HG03139 (cell line): ENCODE data around the gene PLXNC1.
A peak's percentile ranks its signal among the peaks of the same experiment; 100 is the strongest.

Experiments used
- ATAC-seq: cut with Tn5 transposase; IDR thresholded peaks from one replicate; pipeline ENCODE4 v1.9.1; 2021; ENCODE audit not compliant: unreplicated experiment

Gene PLXNC1

GRCh38 chr12:94133964-94134795 lies 14.2 kb upstream of the PLXNC1 start:
- ATAC-seq, result no peak

DNA sequence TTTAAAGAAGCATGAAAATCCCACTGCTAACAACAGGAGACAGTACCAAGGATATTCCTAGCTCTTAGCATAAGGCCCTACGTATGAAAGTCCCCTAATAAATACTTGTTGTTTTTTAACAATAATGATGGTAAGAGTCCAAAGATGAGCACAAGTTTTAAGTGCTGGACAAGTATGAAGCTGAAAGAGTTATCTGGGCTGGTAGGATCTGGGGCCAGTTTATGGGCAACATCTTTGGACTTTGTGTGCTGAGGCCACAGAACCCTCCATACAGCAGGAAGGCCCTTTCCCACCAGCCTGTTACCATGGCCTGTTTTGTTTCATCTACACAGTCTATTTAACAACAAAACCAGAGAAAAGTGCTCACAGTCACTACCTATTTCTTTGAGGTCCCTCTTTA lies 12.5 kb upstream of the PLXNC1 start:
- ATAC-seq, result no peak

GRCh38 chr12:94139816-94140215 lies 8.6 kb upstream of the PLXNC1 start:
- no peak for ATAC-seq

DNA sequence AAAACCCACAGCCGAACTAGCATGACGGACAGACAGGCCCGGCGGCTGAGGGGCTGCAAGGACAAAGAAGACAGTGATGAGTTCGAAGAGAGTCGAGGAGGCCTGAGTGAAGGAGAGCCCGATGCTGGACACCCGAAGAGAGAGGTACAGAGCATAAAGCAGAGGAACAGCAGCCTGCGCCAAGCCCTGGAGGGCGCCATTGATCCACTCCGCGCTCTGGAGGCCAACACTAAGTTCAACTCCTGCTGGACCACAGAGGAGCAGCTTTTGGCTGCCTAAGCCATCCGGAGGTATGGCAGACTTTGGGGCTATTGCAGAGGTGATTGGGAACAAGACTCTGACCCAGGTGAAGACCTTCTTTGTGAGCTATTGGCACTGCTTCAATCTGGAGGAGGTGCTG lies 7.8 kb upstream of the PLXNC1 start:
- no peak for ATAC-seq

DNA sequence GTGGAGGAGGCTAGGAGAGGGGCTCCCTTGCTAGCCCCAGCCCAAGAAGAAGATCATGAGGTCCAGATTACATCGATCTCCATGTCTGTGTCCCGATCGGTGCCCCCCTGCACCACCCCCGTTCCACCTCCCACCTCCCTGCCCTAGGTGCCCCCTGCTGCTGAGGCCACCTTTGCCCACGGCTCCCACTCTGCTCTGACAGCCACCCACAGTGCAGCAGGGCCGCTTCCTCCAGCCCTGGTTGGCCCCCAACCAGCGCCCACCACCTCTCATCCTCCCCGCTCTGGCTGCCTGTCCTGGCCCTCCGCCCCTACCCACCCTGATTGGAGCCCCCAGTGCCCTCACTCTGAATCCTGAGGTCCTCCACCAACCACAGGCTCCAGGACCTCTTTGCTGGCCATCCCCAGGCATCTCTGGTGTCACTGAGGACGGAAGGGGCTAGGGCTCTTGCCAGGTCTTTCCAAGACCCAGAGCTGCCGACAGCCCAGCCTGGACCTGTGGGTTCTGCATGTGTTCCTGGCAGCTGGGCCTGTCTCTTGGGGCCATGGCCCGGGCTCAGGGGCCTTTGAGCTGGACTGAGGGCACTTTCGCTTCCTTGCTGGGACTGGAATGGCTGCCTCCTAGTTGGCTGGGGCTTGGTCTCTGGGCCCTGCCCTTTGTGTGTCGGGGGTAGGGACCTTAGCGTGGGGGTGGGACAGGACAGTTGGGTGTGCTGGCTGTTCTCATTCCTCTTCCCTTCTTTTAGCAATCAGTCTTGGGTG lies 7.2 kb upstream of the PLXNC1 start:
- no peak for ATAC-seq

DNA sequence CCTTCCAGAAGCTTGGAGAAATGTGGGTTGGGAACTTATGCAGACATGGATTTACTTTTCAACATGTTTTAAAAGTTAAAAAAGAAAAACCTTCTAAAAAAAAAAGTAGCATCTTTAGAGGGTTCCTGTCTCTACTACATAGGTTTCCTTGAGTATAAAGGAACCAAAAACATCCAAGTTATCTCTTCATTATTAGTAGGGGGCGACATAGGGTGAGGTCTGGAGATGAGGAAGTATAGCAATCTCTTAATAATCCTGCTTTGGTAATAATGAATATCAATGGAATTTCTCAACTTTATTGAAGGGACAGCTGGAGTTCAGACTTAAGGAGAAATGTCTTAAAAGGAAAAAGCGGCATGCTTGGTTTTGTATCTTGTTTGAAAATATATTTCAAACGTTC lies 6.5 kb upstream of the PLXNC1 start:
- ATAC-seq, result no peak

GRCh38 chr12:94143438-94143837 lies 4.9 kb upstream of the PLXNC1 start:
- no peak for ATAC-seq

- no peak for ATAC-seq
Observed at GRCh38 chr12:94143951-94144350, 4.4 kb upstream of the PLXNC1 start.

DNA sequence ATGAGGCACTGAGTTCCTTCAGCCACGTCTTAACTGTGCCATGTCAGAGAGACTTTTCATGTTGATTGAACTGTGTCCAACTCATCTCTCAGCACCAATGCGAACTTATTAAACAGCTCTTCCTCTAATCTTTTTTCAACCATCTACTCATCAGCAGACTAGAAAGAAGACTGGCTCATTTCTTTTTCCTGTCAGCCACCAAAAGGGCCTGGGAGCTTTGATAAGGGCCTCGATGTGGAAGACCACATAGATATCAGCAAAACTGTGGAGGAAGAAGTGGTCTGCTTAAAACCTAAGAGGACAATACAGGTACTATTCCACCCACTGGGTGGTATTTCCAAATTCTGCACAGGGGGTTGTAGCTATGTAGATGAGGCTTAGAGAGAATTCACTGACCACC lies 3.6 kb upstream of the PLXNC1 start:
- ATAC-seq, result no peak

GRCh38 chr12:94145191-94145983 lies 3.0 kb upstream of the PLXNC1 start:
- no peak for ATAC-seq

DNA sequence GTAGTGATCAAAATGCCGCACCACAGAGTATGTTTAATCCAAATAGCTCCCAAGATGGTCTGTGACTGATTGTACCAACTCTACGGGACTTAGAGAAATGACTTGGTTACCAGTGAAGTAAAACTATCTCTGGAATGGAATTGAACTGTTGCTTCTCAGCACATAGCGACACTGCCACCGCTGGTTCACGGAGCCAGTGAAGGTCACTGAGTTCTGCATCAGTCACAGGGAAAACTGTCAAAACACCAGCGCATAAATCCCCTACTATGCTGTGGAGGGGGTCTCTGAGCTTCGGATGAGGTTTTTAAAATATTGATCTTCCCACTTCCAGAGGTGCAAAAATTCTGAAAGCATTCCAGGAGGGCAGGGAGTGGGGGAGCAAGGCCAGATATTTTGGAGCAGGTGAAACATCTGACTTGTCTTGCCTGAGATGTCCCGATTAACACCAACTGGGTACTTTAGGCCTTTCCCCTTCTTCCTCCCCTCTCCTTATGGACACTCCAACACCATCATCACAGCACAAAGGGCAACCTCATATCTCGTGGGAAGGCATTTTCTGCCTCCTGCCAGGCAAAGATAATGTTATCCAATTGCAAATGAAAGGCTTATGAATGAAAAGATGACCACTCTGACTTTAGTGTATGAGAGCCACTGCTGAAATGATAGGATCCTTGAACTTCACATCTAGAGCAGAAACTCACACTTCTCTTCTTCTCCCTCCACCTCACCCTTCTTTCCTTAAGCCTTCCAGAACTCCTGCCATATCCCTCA lies 2.0 kb upstream of the PLXNC1 start:
- ATAC-seq, result no peak

DNA sequence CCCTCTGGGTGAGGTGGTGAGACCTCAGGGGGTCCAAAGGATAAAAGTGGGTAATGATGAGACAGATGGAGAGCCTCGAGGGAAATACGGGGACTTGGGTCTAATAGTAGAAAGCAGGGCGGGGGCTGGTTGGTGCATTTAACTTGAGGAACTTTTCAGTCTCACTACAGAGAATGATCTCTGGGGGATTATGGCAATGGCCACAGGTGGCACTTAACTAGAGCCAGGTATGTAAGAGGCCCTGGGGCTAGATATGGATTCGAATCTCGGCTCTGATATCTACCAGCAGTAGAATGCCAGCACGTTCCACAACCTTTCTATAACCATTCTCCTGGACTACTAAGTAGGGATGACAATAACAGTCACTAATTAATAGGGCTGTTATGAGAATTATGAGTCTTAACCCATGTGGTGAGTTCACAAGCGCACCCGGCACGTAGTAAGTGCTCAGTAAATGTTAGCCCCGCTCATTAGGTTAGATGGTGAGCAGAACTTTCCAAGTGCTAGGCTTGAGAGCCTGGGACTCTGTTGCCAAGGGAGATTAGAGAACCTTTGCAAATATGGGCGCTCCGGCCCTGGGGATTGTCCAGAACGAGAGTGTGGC lies 888 bp upstream of the PLXNC1 start:
- no peak for ATAC-seq

DNA sequence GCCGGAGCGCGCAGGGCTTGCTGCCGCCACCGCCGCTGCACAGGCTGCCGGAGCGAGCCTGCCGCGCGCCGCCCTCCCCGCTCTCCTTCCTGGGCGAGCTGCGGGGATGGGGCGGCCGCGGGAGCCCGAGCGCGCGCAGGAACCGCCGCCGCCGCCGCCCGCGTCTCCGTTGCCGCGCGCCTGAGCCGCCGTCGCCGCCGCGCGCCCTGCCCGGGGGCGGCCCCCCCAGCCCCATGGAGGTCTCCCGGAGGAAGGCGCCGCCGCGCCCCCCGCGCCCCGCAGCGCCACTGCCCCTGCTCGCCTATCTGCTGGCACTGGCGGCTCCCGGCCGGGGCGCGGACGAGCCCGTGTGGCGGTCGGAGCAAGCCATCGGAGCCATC lies 352 bp downstream of the PLXNC1 start:
- peak; percentile 17 for ATAC-seq

DNA sequence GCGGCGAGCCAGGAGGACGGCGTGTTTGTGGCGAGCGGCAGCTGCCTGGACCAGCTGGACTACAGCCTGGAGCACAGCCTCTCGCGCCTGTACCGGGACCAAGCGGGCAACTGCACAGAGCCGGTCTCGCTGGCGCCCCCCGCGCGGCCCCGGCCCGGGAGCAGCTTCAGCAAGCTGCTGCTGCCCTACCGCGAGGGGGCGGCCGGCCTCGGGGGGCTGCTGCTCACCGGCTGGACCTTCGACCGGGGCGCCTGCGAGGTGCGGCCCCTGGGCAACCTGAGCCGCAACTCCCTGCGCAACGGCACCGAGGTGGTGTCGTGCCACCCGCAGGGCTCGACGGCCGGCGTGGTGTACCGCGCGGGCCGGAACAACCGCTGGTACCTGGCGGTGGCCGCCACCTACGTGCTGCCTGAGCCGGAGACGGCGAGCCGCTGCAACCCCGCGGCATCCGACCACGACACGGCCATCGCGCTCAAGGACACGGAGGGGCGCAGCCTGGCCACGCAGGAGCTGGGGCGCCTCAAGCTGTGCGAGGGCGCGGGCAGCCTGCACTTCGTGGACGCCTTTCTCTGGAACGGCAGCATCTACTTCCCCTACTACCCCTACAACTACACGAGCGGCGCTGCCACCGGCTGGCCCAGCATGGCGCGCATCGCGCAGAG lies 873 bp downstream of the PLXNC1 start:
- peak; percentile 18 for ATAC-seq

DNA sequence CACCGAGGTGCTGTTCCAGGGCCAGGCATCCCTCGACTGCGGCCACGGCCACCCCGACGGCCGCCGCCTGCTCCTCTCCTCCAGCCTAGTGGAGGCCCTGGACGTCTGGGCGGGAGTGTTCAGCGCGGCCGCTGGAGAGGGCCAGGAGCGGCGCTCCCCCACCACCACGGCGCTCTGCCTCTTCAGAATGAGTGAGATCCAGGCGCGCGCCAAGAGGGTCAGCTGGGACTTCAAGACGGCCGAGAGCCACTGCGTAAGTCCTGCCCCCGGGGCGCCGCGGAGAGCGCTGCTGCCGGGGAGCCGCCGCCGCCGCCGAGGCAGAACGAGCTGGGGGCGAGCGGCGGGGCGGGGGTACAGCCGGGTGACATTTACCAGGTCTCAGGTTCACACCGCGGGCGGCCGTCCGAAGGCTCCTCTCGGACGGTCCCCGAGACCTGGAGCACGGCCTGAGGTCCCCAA lies 1.4 kb downstream of the PLXNC1 start:
- ATAC-seq, result peak; percentile 4

DNA sequence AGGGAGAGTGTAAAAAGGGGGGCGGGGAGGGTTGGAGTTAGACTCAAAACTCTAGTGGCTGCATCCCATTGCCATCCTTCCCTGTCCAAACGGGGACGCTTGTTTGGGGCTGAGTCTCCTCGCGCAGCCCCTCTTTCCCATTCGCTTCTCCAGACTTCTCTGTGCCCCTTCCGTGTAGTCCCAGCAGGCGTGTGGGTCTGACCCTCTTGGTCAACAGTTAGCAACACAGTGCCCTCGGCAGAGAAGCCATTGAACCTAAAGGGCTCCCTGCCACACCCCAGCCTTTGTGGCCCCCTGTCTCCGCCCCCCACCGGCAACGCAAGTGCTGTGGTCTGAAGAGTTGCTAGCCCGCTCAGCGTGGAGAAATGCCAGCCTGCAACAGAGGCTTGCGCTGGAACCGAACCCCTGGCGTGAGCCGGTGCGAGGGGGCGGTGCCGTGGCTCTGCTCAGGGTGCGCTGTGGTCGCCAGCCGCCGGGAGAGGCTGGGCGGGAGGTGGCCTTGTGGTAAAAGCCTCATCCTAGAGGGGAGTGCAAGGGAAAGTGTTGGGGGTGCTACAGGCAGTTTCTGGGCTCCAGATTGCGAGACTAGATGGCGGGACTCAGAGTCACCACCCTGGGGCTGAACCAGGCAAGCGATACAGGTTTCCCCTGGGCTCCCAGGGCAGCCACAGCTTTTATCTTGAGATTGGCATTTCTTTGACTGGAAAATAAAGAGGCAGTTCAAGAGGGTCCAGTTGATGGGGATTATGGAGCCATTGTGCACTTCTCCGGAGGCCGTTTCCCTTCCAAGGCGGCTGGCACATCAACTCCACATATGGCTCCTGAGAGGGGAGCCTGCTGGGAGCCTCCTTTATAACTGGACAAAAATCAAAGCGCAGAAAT lies 2.1 kb downstream of the PLXNC1 start:
- no peak for ATAC-seq

- no peak for ATAC-seq
Observed at GRCh38 chr12:94151582-94151981, 3.2 kb downstream of the PLXNC1 start.

- no peak for ATAC-seq
Observed at GRCh38 chr12:94152292-94153078, 4.1 kb downstream of the PLXNC1 start.
